Muscle layer of duodenum (tissue), 2 donors: ENCODE data around the gene SAMD11.

Source experiments
- H3K27ac ChIP-seq: one replicate; pipeline ENCODE4 v1.7.0; 2013; ENCODE audit warnings: mild to moderate bottlenecking, low read length
- H3K27me3 ChIP-seq: one replicate; pipeline ENCODE4 v1.7.0; 2013; ENCODE audit warnings: low read depth, mild to moderate bottlenecking, control low read depth, low read length
- H3K36me3 ChIP-seq, 2 donors: one replicate each; pipeline ENCODE4 v1.7.0; 2013; ENCODE audit warnings: low read length in 2 of 2, control low read depth in 1 of 2, mild to moderate bottlenecking in 1 of 2; ENCODE audit not compliant: insufficient read depth in 2 of 2, control insufficient read depth in 1 of 2
- H3K4me1 ChIP-seq, 2 donors: one replicate each; pipeline ENCODE4 v1.7.0; 2013; ENCODE audit warnings: low read length in 2 of 2, mild to moderate bottlenecking in 2 of 2, control low read depth in 1 of 2, moderate library complexity in 1 of 2; ENCODE audit not compliant: insufficient read depth in 2 of 2, control insufficient read depth in 1 of 2
- H3K4me3 ChIP-seq, 2 donors: one replicate each; pipeline ENCODE4 v1.7.0; 2013; ENCODE audit warnings: low read length in 2 of 2, low read depth in 1 of 2, mild to moderate bottlenecking in 1 of 2
- H3K9me3 ChIP-seq, 2 donors: one replicate each; pipeline ENCODE4 v1.7.0; 2013; ENCODE audit warnings: low read length in 2 of 2, control low read depth in 1 of 2, mild to moderate bottlenecking in 1 of 2; ENCODE audit not compliant: control insufficient read depth in 1 of 2
- donor health status: healthy.

Gene SAMD11

GRCh38 chr1:929712-930632 lies 6.2 kb downstream of the SAMD11 start:
- Histone ChIP-seq H3K4me3 (no peak overlapping the region), H3K27me3 (peaks cover 10% of the 10 kb centered on the region), H3K4me1 (peaks cover 0 to 11% of the 10 kb centered on the region in 2 donors), H3K27ac (no peak overlapping the region), H3K9me3 (no peaks in the 10 kb centered on the region), H3K36me3 (no peaks in the 10 kb centered on the region)

GRCh38 chr1:930633-931138 lies 7.0 kb downstream of the SAMD11 start:
- H3K4me3 ChIP-seq, result no peak overlapping the region
- peaks cover 0 to 12% of the 10 kb centered on the region in 2 donors for H3K4me1 ChIP-seq
- H3K27ac ChIP-seq, result no peak overlapping the region
- no peaks in the 10 kb centered on the region for H3K9me3 ChIP-seq
- peaks cover 16% of the 10 kb centered on the region for H3K27me3 ChIP-seq
- no peaks in the 10 kb centered on the region for H3K36me3 ChIP-seq

DNA sequence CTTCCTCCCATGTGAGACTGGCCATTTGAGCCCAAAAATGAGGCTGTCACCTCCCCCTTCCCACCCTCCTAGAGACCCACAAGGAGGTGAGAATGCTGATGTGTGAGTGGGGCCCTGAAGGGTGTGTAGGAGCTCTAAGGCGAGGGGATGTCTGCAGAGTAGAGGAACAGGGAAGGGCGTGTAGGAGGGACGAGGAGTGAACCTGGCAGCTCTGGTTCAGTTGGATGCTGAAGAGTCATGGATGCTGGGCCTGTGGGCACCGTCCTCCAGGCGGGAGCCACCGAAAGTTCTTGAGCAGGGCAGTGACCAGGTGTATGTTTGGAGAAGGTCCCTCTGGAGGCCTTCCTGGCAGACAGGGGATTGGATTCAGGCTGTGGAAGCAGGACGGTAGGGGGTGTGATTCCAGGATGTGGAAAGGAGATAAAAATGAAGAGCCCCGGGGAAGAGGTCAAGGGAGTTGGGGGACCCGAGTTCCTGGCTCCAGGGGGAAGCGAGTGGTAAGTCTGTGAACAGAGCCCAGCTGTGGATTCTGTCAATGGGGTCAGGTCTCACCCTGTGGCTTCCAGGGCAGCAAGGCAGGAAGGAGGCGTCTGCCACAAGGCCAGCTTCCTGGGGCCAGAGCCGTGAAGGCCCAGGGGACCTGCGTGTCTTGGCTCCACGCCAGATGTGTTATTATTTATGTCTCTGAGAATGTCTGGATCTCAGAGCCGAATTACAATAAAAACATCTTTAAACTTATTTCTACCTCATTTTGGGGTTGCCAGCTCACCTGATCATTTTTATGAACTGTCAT lies 7.9 kb downstream of the SAMD11 start:
- H3K36me3 ChIP-seq, result no peaks in the 10 kb centered on the region
- H3K9me3 ChIP-seq, result no peaks in the 10 kb centered on the region
- peaks cover 0 to 13% of the 10 kb centered on the region in 2 donors for H3K4me1 ChIP-seq
- peaks cover 8% of the 10 kb centered on the region for H3K27me3 ChIP-seq
- no peak overlapping the region for H3K27ac ChIP-seq
- no peak overlapping the region for H3K4me3 ChIP-seq

DNA sequence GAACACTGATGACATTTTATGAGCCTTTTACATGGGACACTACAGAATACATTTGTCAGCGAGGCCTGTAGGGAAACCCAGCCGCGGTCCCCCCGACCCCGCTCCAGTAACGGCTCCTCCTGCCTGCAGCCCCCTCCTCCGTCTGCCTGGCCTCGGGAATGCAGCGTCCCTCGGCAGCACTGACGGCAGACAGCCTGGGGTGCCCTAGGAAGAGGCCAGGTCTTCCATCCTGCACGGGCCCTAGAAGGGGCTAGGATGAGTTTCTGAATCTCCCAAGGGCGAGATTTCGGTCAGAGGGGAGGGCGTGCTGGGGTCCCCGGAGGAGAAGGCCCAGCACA lies 8.4 kb downstream of the SAMD11 start:
- peaks cover 8% of the 10 kb centered on the region for H3K27me3 ChIP-seq
- H3K9me3 ChIP-seq, result no peaks in the 10 kb centered on the region
- peaks cover 0 to 13% of the 10 kb centered on the region in 2 donors for H3K4me1 ChIP-seq
- no peak overlapping the region for H3K27ac ChIP-seq
- H3K36me3 ChIP-seq, result no peaks in the 10 kb centered on the region
- no peak overlapping the region for H3K4me3 ChIP-seq

DNA sequence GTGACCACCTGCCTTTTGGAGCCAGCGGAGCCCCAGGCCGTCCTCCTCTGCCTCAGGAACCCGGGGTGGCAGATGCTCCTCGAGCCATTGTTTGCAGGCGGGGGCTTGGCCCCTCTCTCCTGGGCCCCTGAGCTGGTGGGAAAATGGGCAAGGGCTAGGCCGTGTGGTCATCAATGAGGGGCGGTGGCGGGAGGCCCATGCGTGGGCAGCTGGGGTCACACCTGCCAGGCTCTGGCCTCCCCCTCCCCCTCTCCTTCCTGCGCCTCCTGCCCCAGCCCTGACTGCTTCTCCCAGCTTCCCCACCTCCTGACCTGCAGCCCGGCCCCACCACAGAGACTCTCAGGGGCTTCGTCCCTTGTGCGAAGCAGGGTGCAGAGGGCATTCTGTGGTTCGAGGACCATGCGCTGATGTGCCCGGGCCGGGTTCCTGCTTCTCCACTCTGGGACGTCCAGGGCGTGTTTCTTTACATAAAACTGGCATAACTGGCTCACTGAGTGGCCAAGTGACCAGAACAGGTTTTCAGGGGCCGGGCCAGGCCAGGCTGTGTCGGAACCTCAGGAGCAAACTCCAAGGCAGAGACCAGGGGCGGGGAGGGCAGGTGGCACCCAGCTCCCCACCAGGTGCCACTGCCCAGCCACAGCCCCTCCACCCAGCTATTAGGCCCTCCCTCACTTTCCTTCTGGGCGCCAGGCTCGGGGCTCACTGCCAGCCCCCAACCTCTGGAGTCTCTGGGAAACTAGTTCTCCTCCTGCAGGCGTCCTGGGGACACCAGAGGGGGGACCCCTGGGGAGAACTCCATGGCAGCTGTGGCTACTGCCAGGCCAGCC lies 9.3 kb downstream of the SAMD11 start:
- H3K27me3 ChIP-seq, result peaks cover 8% of the 10 kb centered on the region
- peaks cover 0 to 13% of the 10 kb centered on the region in 2 donors for H3K4me1 ChIP-seq
- no peak overlapping the region for H3K27ac ChIP-seq
- H3K9me3 ChIP-seq, result no peaks in the 10 kb centered on the region
- no peaks in the 10 kb centered on the region for H3K36me3 ChIP-seq
- no peak overlapping the region for H3K4me3 ChIP-seq

DNA sequence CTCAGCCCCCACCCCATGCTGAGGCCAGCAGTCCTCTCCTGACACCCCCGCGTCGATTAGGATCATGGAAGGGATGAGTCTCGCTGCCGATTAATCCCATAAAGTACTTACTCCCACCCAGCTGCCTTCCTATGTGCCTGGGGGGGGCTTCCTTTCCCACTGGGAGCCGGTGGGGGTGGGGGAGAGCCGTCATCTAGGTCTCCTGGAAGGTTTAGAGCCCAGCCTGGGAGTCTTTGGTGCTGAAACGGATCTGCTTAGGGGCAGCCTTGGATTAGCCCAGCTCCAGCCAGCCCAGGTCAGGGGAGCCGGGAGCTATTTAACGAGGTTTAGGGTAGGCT lies 9.8 kb downstream of the SAMD11 start:
- Histone ChIP-seq H3K9me3 (no peaks in the 10 kb centered on the region), H3K4me3 (no peak overlapping the region), H3K27ac (no peak overlapping the region), H3K27me3 (peaks cover 8% of the 10 kb centered on the region), H3K36me3 (no peaks in the 10 kb centered on the region), H3K4me1 (peaks cover 0 to 13% of the 10 kb centered on the region in 2 donors)

- Histone ChIP-seq H3K27ac (no peak overlapping the region), H3K4me3 (no peak overlapping the region), H3K36me3 (no peaks in the 10 kb centered on the region), H3K9me3 (no peaks in the 10 kb centered on the region), H3K27me3 (peaks cover 8% of the 10 kb centered on the region), H3K4me1 (peaks cover 0 to 27% of the 10 kb centered on the region in 2 donors)
Measured at GRCh38 chr1:934991-935750, 11.4 kb downstream of the SAMD11 start.

DNA sequence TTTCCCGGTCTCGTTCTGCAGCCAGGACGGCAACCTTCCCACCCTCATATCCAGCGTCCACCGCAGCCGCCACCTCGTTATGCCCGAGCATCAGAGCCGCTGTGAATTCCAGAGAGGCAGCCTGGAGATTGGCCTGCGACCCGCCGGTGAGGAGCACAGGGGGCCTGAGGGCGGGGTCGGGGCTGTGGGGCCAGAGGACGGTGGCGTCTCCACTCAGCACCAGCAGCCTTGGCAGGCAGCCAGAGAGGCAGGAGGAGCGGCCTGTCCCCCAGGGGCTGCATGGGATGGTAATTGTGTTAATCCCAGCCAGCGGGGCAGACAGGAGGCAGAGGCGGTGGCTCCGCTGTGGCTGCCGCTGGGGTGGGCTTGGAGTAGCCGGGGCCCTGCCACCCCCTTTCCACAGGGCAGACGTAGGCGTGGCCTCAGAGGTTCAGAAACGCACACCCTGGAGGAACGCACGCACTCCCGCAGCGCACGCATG lies 12.1 kb downstream of the SAMD11 start:
- Histone ChIP-seq H3K9me3 (no peaks in the 10 kb centered on the region), H3K27me3 (peaks cover 13% of the 10 kb centered on the region), H3K4me3 (no peak overlapping the region), H3K36me3 (no peaks in the 10 kb centered on the region), H3K27ac (no peak overlapping the region), H3K4me1 (peaks cover 0 to 33% of the 10 kb centered on the region in 2 donors)

GRCh38 chr1:936348-937264 lies 12.9 kb downstream of the SAMD11 start:
- Histone ChIP-seq H3K36me3 (no peaks in the 10 kb centered on the region), H3K4me3 (no peak overlapping the region), H3K27ac (no peak overlapping the region), H3K27me3 (peaks cover 19% of the 10 kb centered on the region), H3K9me3 (no peaks in the 10 kb centered on the region), H3K4me1 (peaks cover 0 to 41% of the 10 kb centered on the region in 2 donors)

DNA sequence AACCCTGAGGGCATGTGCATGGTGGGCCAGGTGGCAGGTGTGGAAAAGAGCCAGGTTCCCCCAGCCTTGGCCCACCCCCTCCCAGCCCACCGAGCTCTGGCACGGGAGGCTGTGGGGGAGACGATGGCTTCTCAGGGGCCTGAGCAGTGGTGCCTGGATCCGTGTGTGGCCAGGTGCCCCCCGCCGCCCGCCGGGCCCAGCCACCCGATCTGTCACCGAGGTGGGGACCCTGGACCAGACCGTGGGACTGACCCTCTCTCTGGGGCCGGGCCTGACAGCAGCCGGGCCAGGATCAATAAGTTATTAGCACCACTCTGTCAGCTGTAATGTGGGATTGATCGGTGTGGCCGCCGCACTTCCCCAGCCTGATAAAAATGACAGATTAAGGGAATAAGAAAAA lies 13.8 kb downstream of the SAMD11 start:
- Histone ChIP-seq H3K9me3 (no peaks in the 10 kb centered on the region), H3K27me3 (peaks cover 19% of the 10 kb centered on the region), H3K4me3 (no peak overlapping the region), H3K4me1 (peaks cover 0 to 50% of the 10 kb centered on the region in 2 donors), H3K36me3 (no peaks in the 10 kb centered on the region), H3K27ac (no peak overlapping the region)
